IPS-20b (cell line): ENCODE data around the gene TNNI3K.

ENCODE experiments used
- H3K27ac ChIP-seq: one replicate; pipeline ENCODE4 v1.5.1; 2013; ENCODE audit warnings: low read length
- H3K27me3 ChIP-seq: 2 replicates; pipeline ENCODE4 v1.6.1; 2013; ENCODE audit warnings: mild to moderate bottlenecking, low read length, inconsistent platforms; ENCODE audit not compliant: insufficient read depth
- H3K36me3 ChIP-seq: 2 replicates; pipeline ENCODE4 v1.6.1; 2013; ENCODE audit warnings: low read depth, mild to moderate bottlenecking, inconsistent platforms, low read length, moderate library complexity; ENCODE audit not compliant: insufficient read depth
- H3K4me1 ChIP-seq: 2 replicates; pipeline ENCODE4 v1.6.1; 2013; ENCODE audit warnings: mild to moderate bottlenecking, control low read depth, inconsistent platforms, low read length, moderate library complexity; ENCODE audit not compliant: insufficient read depth
- H3K4me3 ChIP-seq: 2 replicates; pipeline ENCODE4 v1.5.1; 2013; ENCODE audit warnings: mild to moderate bottlenecking, low read length, inconsistent platforms
- H3K9ac ChIP-seq: 2 replicates; pipeline ENCODE4 v1.6.1; 2013; ENCODE audit warnings: low read depth, mild to moderate bottlenecking, inconsistent platforms, low read length, moderate library complexity
- H3K9me3 ChIP-seq: 2 replicates; pipeline ENCODE4 v1.6.1; 2013; ENCODE audit warnings: mild to moderate bottlenecking, low read depth, low read length, inconsistent platforms; ENCODE audit not compliant: insufficient read depth

Gene TNNI3K

DNA sequence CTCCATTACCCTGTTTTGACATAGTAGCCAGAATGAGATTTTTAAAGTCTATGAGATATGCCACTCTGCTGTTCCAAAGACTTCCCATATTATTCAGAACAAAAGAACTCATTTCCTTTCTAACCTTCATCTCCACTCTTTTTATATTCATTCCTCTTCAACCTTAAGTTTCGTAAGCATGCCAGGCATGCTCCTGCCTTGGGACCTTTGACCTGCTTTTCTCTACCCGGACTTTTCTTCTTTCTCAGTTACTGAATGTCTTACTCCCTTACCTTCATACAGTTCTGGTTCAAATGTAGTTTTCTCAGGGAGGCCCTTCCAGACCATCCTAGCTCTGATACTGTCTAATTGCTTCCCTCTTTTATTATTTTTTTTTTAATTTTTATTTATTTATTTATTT is 81.1 kb downstream of the TNNI3K start:
- Histone ChIP-seq H3K27me3 (no peaks in the 10 kb centered on the region), H3K9me3 (no peaks in the 10 kb centered on the region), H3K4me3 (no peak overlapping the region), H3K36me3 (no peaks in the 10 kb centered on the region), H3K27ac (no peak overlapping the region), H3K4me1 (peaks cover 4% of the 10 kb centered on the region; the same call in 1 of the 2 replicates), H3K9ac (no peak overlapping the region)

DNA sequence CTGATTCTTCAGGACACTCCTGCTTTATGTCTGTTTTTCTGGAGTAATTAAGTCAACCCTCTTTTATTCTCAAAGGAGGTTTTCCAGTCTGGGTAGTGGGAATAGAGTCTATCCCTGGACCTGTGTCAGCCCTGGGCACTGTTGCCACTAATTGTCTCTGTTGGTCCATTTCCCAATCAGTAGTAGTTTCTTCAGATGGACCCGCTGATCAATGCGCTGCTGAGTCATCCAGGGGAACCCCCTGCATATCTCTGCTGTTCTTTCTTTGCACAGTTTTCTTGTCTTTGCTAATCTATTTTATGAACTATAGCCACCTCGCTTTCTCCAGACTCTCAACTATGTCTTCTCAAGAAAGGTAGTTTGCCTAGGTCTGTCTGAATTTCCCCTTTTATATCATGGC is 82.5 kb downstream of the TNNI3K start:
- Histone ChIP-seq H3K9me3 (no peaks in the 10 kb centered on the region), H3K27me3 (no peaks in the 10 kb centered on the region), H3K9ac (no peak overlapping the region), H3K4me1 (peaks cover 4% of the 10 kb centered on the region; the same call in 1 of the 2 replicates), H3K4me3 (no peak overlapping the region), H3K27ac (no peak overlapping the region), H3K36me3 (no peaks in the 10 kb centered on the region)

DNA sequence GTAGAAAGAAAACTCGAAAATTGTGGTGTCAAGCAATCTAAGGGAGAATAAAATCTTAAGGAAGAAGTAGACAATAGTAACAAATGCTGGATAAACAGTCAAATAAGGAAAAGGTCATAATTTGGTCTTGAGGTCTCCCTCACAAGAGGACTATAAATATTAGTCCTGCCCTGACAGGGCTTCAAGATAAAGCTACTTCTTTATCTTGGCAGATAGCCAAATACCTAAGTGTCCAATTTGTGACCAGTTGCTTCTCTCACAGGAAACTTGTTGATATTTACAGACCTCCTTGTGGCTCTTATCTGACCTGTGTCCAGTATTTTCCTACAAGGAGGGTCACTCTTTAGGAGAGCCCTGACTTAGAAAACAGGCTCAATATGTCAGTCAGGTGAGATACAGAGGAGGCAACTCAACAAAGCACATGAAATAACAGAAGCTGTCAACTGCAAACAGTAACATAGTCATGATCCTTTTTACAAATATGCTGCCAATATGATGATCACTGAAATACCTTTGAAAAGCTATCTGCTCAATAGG is 88.8 kb downstream of the TNNI3K start:
- no peak overlapping the region for H3K9ac ChIP-seq
- no peaks in the 10 kb centered on the region for H3K9me3 ChIP-seq
- H3K36me3 ChIP-seq = no peaks in the 10 kb centered on the region
- no peaks in the 10 kb centered on the region for H3K4me1 ChIP-seq
- no peaks in the 10 kb centered on the region for H3K27me3 ChIP-seq
- no peak overlapping the region for H3K27ac ChIP-seq
- H3K4me3 ChIP-seq = no peak overlapping the region

DNA sequence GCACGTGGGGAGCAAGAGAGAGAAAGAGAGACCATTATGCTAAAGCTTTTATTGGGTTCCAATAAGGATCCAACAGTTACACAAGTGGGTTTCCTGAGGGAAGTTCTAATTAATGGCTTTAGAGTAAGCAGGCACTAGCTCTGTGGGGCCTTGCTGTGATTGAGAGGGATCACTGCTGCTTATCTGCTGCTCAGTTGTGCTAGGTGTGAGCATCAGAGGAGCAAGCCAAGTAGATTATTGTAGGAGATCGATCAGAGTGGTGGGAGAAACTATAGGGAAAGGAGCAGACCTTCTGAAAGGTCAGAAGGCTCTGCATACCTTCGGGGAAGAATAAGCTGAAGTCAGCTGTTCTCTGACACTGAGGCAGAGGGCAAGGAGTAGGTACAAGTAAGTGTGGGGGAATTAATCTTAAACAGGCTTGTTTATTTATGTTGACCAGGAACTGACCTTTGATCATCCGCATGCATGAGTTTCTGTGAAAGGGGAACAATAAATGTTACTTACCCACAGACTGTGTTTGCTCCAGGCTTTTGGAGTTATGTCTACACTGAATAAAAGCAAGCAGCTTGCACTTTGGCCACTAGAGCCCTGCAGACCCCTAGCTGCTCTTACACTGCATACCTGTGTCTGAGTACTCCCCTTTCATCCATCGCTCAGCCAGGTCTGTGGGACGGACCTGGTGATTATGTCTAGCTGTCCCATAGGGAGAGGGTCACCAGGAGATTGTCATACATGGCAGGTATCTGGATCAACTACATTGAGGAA is 89.7 kb downstream of the TNNI3K start:
- no peaks in the 10 kb centered on the region for H3K36me3 ChIP-seq
- H3K4me3 ChIP-seq = no peak overlapping the region
- H3K9ac ChIP-seq = no peak overlapping the region
- H3K27me3 ChIP-seq = no peaks in the 10 kb centered on the region
- H3K9me3 ChIP-seq = no peaks in the 10 kb centered on the region
- no peaks in the 10 kb centered on the region for H3K4me1 ChIP-seq
- H3K27ac ChIP-seq = no peak overlapping the region

GRCh38 chr1:74328851-74329250 is 93.7 kb downstream of the TNNI3K start:
- Histone ChIP-seq H3K4me1 (no peaks in the 10 kb centered on the region), H3K4me3 (no peak overlapping the region), H3K9me3 (no peaks in the 10 kb centered on the region), H3K27ac (no peak overlapping the region), H3K9ac (no peak overlapping the region), H3K36me3 (no peaks in the 10 kb centered on the region), H3K27me3 (no peaks in the 10 kb centered on the region)

- Histone ChIP-seq H3K9me3 (no peaks in the 10 kb centered on the region), H3K9ac (no peak overlapping the region), H3K27ac (no peak overlapping the region), H3K27me3 (no peaks in the 10 kb centered on the region), H3K4me3 (no peak overlapping the region), H3K4me1 (no peaks in the 10 kb centered on the region), H3K36me3 (no peaks in the 10 kb centered on the region)
These were observed 98.1 kb downstream of the TNNI3K start for GRCh38 chr1:74333244-74333643.

- Histone ChIP-seq H3K9me3 (no peaks in the 10 kb centered on the region), H3K27ac (no peak overlapping the region), H3K9ac (no peak overlapping the region), H3K27me3 (no peaks in the 10 kb centered on the region), H3K4me1 (no peaks in the 10 kb centered on the region), H3K36me3 (no peaks in the 10 kb centered on the region), H3K4me3 (no peak overlapping the region)
These were observed 99.0 kb downstream of the TNNI3K start for GRCh38 chr1:74334147-74334546.

DNA sequence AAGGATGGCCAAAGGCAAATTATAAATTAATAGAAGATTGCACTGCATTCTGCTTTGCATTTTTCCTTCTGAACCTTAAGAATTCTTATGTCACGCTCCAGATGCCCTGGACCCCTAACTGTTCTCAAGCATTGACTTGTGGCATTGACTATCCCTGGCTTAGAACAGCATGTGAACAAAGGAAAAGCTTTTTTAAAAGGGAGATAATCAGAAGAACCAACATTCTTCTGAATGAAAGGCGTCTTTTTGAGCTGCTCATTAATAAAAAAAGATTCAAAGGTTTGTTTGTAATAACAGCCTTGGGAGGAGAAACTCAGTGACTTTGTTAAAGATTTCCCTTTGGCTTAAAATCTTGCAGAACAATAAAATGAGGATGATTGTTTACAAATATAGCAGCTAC is 105.5 kb downstream of the TNNI3K start:
- no peaks in the 10 kb centered on the region for H3K36me3 ChIP-seq
- H3K27ac ChIP-seq = no peak overlapping the region
- no peaks in the 10 kb centered on the region for H3K4me1 ChIP-seq
- H3K4me3 ChIP-seq = no peak overlapping the region
- no peak overlapping the region for H3K9ac ChIP-seq
- H3K27me3 ChIP-seq = no peaks in the 10 kb centered on the region
- no peaks in the 10 kb centered on the region for H3K9me3 ChIP-seq

GRCh38 chr1:74341702-74342339 is 106.6 kb downstream of the TNNI3K start:
- no peaks in the 10 kb centered on the region for H3K9me3 ChIP-seq
- H3K36me3 ChIP-seq = no peaks in the 10 kb centered on the region
- no peak overlapping the region for H3K27ac ChIP-seq
- H3K27me3 ChIP-seq = no peaks in the 10 kb centered on the region
- H3K4me3 ChIP-seq = no peak overlapping the region
- H3K9ac ChIP-seq = no peak overlapping the region
- H3K4me1 ChIP-seq = no peaks in the 10 kb centered on the region

- Histone ChIP-seq H3K9me3 (no peaks in the 10 kb centered on the region), H3K27me3 (no peaks in the 10 kb centered on the region), H3K27ac (no peak overlapping the region), H3K36me3 (no peaks in the 10 kb centered on the region), H3K9ac (no peak overlapping the region), H3K4me3 (no peak overlapping the region), H3K4me1 (no peaks in the 10 kb centered on the region)
These were observed 108.0 kb downstream of the TNNI3K start for GRCh38 chr1:74343216-74343615.

- Histone ChIP-seq H3K4me3 (no peak overlapping the region), H3K27ac (no peak overlapping the region), H3K36me3 (no peaks in the 10 kb centered on the region), H3K27me3 (no peaks in the 10 kb centered on the region), H3K9ac (no peak overlapping the region), H3K9me3 (no peaks in the 10 kb centered on the region), H3K4me1 (no peaks in the 10 kb centered on the region)
These were observed 109.2 kb downstream of the TNNI3K start for GRCh38 chr1:74344387-74344786.

- no peaks in the 10 kb centered on the region for H3K9me3 ChIP-seq
- no peak overlapping the region for H3K27ac ChIP-seq
- H3K4me3 ChIP-seq = no peak overlapping the region
- H3K4me1 ChIP-seq = no peaks in the 10 kb centered on the region
- no peak overlapping the region for H3K9ac ChIP-seq
- H3K36me3 ChIP-seq = no peaks in the 10 kb centered on the region
- H3K27me3 ChIP-seq = no peaks in the 10 kb centered on the region
These were observed 121.3 kb downstream of the TNNI3K start for GRCh38 chr1:74356493-74356892.
